ENCODE results near the gene PSAP.

The PSAP gene

DNA sequence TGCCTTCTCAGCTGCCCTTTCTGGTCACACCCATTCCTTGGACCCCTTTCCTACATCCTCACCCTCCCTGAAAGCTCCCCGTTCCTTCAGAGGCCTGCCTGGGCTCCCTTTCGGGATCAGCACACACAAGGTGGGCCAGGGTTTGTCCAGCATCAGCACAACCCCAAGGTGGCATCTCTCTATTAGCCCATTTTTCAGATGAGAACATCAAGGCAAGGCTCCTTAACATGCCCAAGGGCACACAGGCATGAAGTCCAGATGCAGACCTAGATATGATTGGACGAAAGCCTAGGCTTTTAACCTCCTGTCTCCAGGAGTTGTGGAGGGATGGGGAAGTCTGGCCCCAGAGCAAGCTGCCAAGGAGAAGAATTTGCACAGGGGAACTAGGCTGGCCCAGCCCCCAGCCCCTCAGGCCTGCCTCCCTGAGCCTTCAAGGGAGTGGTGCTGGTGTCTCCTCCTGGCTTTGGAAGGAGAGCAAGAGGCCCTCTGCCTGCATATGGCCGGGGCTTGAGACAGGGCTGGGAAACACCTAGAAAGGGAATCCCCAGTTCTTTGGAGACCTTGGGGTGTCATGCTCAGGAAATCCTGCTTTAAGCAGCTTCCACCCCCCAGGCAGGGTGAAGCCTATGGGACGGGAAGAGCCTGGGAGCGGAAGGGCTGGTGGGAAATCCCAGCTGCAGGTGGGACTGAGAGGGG lies 68.7 kb downstream of the PSAP start:
- DNase-seq: no peak

- no peak for DNase-seq
These were observed 70.3 kb downstream of the PSAP start for GRCh38 chr10:71780719-71781118.

DNA sequence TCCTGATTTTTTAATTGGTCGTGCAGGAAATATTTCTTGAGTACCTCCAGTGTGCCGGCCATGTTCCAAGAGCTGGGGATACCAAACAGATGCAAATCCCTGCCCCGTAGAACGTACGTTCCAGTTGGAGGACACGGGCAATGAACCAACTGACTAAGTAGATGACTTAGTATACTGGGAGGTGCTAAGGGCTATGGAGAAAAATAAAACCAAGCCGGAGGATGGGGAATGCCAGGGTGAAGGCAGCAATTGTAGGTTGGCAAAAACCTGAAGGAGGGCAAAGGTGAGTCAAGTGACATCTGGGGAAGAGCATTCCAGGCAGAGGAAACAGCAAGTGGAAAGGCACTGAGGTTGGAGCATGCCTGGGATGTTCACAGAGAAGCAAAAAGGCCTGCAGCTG lies 70.9 kb downstream of the PSAP start:
- no peak for DNase-seq

GRCh38 chr10:71779641-71780040 lies 71.4 kb downstream of the PSAP start:
- no peak for DNase-seq

DNA sequence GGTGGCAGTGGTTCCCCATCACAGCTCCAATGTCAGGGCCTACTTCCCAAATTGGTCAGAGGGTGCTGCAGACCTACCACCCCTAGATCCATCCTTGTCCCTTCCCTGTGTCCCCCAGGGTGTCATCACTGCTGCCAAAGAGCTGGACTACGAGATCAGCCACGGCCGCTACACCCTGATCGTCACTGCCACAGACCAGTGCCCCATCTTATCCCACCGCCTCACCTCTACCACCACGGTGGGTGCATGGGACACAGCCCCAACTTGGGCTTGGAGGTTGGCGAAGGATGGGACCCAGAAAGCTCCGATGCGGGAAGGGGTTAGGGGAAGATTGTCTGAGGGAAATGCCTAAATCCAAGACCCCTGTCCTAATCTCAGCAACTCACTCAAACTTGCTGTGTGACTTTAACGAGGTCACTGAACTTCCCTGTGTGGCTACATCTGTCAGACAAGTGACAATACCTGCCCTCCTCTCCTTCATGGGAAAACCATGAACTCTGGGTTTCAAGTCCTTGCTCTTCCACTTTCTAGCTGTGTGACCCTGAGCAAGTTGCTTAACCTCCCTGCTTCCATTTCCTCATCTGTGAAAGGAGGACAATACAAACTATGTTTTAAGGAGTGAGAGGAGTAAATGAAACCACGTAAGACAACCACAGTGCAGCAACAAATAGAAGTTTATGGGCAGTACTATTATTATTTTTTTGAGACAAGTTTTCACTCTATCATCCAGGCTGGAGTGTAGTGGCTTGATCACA lies 72.8 kb downstream of the PSAP start:
- no peak for DNase-seq

DNA sequence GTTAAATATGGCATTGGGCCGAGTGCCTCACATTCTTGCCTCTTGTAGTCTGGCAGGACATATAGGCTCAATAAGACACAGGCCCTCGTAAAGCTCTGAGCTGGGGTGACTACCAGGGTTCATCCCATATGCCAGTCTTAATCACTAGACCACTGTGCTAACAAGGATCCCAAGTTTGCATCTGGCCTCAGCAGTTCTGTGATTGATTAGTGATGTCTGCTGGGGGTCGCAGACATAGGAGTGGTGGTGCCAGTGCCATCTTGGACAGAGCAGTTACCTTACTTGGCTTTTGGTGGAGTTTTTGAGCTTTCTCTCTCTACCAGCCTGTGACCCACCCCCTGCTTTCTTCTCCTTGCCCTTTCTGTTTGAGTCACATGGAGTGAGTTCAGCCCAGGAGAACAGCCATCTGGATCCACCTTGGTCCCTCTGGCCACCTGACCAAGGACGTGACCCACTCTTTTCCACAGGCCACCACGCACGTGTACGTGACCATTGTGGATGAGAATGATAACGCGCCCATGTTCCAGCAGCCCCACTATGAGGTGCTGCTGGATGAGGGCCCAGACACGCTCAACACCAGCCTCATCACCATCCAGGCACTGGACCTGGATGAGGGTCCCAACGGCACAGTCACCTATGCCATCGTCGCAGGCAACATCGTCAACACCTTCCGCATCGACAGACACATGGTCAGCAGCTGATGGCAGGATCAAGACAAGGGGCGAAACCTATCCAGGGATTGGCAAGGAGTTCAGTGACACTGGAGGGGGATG lies 73.7 kb downstream of the PSAP start:
- DNase-seq: no peak

DNA sequence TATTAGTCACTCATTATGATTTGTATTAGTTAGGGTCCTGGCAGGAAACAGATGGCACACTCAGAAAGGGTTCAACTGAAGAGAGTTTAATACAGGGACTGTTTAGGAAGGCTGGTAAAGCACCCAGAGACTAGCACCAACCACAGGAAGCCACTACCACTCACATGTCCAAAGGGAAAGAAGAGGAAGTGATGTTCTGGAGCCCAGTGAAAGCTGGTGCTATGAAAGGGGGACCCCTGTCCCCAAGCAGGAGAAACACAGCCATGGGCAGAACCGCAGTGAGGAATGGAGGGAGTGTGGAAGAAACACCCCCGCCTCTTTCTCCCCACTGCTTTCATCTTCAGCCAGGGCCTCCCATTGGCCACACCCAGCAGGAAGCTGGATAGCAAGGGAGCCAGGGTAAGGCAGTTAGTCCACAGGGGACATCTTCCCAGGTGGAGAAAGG lies 74.5 kb downstream of the PSAP start:
- DNase-seq: no peak

DNA sequence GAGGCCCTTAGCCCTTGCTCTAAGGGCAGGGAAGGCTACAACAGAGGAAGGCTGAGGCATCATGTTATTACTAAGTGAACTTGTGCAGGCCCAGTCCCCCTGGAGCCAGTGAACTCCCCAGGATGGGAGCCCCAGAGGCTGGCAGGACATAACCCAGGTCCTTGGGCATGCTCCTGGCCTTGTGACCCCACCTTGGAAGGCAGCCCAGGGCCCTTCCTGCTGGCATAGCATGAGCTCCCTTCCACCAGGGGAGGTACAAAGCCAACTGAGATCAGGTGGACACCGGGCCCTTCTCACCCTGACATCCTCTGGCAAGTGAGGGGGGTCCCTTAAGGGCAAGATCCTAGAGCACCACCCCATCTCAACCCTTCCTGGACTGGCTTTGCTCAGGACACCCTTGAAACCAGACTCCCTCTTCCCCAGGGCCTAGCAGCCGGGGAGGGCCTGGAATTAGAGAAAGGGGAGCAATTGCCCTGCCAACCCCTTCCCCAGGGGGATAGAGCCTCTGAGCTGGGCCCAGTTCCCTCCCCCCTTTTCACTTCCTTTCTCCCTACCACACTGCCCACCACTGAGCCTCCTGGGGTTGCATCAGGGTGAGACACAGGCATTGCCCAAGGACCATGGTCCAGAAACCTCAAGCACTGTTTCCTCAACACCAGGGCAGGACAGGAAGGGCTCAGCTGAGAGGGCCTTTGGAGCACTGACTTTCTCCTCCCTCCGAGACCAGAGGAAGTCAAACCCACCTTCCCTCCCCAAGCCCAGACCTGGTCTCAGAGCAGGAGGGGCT lies 75.9 kb downstream of the PSAP start:
- no peak for DNase-seq

GRCh38 chr10:71773221-71773971 lies 77.7 kb downstream of the PSAP start, which contains the start of gene VSIR:
VSIR (minus strand) TSS chr10:71773520; CDS start chr10:71773439, 81 bp downstream.
- DNase-seq: peak; percentile 66

DNA sequence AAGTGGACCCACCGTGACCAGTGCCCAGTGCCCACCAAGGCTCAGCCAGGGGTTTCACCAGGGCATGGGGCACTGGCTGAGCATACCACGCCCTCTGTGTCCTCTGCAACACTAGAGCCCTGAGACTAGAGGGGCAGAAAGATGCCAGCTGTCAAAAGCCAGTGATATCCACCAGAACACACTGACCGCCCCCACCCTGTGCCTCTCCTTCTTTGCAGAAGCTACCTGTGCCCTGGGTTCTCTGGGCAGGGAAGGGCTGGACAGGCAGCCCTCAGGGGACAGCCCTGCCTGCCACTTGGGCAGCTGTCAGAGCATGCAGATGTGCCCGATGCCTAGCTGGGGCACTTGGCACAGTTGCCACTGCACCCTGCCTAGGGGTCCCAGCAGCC lies 78.2 kb downstream of the PSAP start:
- DNase-seq: no peak

GRCh38 chr10:71771821-71772617 lies 79.0 kb downstream of the PSAP start:
- DNase-seq: no peak

- no peak for DNase-seq
These were observed 79.8 kb downstream of the PSAP start for GRCh38 chr10:71771204-71771603.

GRCh38 chr10:71770789-71771188 lies 80.3 kb downstream of the PSAP start:
- DNase-seq: no peak

DNA sequence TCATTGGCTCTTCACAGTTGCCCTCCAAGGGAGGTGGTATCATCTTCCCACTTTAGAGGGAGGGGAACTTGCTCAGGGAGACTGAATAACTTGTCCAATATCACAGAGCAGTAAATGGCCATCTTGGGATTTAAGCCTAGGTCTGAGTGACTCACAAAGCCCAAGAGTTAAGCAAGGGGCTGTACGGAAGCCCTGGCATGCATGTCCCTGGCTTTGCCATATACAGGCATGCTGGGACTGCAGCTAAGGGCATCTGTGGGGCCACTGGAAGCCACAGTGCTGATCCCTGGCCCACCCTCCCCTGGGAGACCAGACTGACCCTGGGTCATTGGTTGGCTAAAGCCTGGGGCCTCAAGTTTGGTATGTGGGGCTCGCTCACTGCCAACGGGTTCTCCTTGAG lies 80.8 kb downstream of the PSAP start:
- DNase-seq: no peak

GRCh38 chr10:71769279-71769823 lies 81.7 kb downstream of the PSAP start:
- DNase-seq: no peak

- DNase-seq: no peak
These were observed 83.5 kb downstream of the PSAP start for GRCh38 chr10:71767420-71768035.

DNA sequence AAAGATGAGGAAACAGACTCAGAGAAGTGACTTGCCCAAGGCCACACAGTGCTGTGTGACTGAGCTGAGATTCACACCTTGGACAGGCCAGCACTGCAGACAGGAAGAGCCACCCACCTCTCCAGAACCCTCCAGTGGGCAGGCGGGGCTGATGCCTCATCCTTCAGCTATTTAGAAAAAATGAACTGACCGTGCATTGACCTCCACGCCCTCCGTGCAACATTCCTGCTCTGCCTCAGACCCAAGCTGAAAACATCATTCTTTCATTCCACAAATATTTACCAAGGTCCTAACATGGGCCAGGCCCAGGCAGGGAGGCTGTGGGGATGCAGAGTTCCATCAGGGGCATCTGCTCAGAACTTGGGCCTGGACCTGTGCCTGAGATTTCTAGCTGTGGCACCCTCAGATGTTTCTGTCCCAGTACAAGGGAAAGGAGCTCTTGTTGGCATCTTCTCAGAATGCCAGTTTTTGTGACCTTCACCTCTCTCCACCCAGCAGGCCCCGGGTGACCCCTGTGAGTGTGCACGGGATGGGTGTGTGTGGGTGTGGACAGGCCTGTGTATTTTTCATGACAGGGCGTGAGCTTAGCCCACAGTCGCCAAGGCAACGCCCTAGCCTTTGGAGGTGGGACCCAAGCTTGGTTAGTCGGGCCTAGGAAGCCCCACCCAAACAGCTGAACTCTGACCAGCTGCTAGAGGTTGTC lies 84.2 kb downstream of the PSAP start:
- DNase-seq: no peak
